ENCODE results near the gene MSI2. TPM values are rescaled to one million over a fixed set of nuclear protein-coding genes. Genes with fewer than 3 reads are reported as not detected.

The MSI2 gene
- total RNA-seq, 1 donor, result 12.6 TPM

DNA sequence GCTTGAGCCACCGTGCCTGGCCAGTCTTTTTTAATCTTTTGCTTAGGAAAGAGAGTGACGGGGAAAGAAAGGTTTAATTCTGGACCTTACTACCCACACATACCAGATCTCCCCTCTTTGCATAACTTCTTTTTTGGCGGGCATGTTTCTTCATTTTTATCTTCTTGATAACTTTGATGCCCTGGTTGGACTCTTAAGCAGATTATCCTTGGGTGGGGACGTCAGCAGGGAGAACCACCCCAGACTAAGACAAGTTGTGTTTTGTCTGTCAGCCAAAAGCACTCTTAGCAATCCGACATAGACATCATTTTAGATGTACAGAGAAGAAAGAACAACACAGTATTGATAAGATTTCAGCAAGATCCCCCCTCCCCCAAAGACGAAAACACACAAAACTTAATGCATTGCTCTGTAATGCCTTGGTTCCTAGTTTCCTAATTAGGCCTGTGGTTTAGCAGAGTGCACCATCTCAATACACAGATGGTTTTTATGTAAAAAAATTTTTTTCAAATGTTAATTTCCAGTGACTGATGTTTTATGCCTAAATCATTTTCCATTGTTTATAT is 99.9 kb downstream of the MSI2 start:
- no peak overlapping the region for H3K4me3 ChIP-seq (ENCODE audit: low read depth, low read length)
- TF ChIP-seq, protein P1, sequence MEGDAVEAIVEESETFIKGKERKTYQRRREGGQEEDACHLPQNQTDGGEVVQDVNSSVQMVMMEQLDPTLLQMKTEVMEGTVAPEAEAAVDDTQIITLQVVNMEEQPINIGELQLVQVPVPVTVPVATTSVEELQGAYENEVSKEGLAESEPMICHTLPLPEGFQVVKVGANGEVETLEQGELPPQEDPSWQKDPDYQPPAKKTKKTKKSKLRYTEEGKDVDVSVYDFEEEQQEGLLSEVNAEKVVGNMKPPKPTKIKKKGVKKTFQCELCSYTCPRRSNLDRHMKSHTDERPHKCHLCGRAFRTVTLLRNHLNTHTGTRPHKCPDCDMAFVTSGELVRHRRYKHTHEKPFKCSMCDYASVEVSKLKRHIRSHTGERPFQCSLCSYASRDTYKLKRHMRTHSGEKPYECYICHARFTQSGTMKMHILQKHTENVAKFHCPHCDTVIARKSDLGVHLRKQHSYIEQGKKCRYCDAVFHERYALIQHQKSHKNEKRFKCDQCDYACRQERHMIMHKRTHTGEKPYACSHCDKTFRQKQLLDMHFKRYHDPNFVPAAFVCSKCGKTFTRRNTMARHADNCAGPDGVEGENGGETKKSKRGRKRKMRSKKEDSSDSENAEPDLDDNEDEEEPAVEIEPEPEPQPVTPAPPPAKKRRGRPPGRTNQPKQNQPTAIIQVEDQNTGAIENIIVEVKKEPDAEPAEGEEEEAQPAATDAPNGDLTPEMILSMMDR (IDR thresholded peaks at IDR 0.05; ENCODE audit: insufficient read depth, low read length), result no peak
- no peak for DNase-seq (ENCODE audit: low read depth)

DNA sequence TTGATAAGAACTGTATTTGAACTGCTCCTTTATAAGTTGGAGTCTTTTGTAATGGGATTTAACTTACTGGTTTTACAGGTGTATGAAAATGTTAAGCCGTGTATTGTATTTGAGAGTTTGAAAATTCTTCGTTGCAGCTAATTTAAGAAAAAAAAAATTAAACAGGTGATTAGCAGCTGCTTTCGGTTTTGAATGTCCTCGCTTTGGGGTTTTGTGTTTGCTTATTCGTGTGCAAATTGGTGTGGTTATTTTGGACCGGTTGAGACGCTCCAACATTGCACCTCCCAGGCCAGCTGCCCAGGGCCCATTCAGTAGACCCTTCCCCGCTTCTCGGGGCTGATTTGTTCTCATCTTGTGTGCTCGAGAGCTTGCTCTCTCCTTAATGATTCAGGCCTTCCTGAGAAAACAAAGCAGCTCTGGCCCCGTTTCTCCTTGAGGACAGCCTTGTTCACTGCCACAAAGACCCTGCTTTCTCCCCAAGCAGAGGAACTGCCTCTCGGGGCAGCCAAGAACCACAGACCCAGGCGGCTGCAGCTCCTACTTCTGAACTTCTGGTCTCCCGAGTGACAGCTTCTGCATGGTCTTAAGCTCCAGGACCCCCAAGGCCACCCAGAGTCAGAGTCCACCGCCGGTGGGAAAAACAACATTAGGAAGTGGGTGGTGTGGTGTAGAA is 100.5 kb downstream of the MSI2 start:
- DNase-seq (ENCODE audit: low read depth), result no peak
- TF ChIP-seq, protein P1 (IDR thresholded peaks at IDR 0.05; ENCODE audit: insufficient read depth, low read length), result no peak
- no peak overlapping the region for H3K4me3 ChIP-seq (ENCODE audit: low read depth, low read length)

DNA sequence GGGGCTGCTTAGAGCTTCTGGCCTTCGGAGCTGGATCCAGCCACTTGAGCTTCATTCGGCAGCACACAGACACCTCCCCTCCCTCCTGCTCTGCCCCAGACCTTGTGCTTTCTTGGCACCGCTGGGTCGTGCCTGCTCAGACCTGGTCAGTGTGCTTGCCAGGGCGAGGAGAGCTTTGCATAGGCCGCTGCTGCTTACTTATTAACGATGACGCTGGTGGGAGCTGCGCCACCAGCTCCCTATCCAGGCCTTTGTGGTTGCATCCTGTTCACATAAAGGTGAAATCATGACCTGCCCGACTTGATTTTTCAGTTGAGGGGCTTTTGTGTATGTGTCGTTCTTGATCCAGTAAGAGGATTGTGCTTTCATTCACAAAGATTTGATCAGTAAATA is 101.1 kb downstream of the MSI2 start:
- DNase-seq (ENCODE audit: low read depth), result no peak
- no peak overlapping the region for H3K4me3 ChIP-seq (ENCODE audit: low read depth, low read length)
- TF ChIP-seq, protein P1 (IDR thresholded peaks at IDR 0.05; ENCODE audit: insufficient read depth, low read length), result no peak

DNA sequence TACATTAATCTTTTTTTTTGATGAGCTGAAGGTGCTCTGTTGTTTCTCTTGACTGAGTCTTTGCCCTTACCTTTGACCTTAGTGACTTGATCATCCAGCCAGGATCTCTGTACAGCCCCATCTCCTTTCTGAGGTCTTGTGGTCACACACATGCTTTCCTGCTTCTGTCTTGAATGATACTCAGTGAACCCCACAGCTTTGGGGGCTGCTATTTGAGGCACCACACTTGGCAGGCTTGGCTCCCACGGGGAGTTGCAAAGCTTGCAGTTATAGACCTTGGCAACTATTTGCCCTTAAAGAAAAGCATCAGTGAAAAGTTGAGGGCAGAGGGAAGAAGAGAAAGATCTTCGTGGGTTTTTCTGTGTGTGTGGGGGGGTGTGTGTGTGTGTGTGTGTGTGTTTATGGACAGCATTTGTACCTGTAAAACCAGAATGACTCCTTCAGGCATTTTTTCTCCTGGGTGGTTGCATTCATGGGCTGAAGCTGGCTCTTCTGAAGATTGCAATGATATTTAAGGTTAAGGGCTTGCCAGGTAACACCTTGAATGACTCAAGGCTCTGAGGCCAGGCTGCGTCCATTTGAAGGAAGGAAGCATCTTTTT is 101.6 kb downstream of the MSI2 start:
- H3K4me3 ChIP-seq (ENCODE audit: low read depth, low read length), result no peak overlapping the region
- TF ChIP-seq, protein P1 (IDR thresholded peaks at IDR 0.05; ENCODE audit: insufficient read depth, low read length), result no peak
- DNase-seq (ENCODE audit: low read depth), result no peak

DNA sequence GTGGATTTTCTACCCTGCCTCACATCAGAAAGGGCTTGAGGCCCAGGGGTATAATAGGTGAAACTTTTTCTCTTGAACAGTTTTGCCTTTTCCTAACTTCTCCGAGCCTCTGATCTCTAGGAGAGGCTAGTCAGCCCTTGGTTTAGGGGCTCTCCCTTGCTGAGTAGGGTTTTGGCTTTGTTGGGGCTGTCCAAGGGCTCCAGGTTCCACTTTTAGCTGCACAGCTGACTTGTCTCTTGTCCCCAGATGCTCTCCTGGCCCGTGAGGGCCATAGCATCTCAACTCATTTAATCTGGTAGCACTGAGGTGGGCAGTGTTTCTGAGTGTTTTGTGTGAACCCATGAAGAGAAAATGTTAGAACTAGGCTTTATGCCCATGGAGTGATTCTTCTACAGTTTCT is 103.9 kb downstream of the MSI2 start:
- TF ChIP-seq, protein P1 (IDR thresholded peaks at IDR 0.05; ENCODE audit: insufficient read depth, low read length), result no peak
- no peak overlapping the region for H3K4me3 ChIP-seq (ENCODE audit: low read depth, low read length)
- DNase-seq (ENCODE audit: low read depth), result no peak

DNA sequence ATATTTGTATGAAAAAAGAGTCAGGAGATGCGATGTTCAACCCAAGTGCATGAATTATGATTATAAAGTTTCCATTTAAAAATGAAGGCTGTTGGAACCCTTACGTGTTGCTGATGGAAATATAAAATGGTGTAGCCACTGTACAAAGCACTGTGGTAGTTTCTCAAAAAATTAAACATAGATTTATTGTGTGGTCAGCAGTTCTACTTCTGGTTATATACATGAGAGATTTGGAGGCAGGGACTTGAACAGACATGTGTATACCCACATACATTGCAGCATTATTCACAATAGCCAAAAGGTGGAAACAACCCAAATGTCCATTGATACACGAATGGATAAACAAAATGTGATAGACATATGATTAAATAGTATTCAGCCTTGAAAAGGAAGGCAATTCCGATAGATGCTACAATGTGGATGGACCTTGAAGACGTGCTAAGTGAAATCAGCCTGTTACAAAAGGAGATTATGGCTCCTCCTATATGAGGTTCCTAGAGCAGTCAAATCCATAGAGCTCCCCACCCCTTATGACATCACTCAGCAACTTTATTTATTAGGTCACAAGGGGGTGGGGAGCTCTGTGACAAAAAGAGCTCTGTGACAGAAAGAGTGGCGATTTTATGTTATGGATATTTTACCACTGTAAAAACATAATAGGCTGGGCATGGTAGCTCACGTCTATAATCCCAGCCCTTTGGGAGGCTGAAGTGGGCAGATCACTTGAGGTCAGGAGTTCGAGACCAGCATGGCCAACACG is 106.7 kb downstream of the MSI2 start:
- DNase-seq (ENCODE audit: low read depth), result no peak
- no peak overlapping the region for H3K4me3 ChIP-seq (ENCODE audit: low read depth, low read length)
- TF ChIP-seq, protein P1 (IDR thresholded peaks at IDR 0.05; ENCODE audit: insufficient read depth, low read length), result no peak

Measured in fibroblast of the aortic adventitia (primary cell).